CD14-positive monocyte (primary cell): ENCODE measurements around the gene SMARCC1. TPM values are rescaled to one million over a fixed set of nuclear protein-coding genes. Genes with fewer than 3 reads are reported as not detected.

Experiments
- DNase-seq, 3 donors: peaks; one replicate each; pipeline ENCODE4 v3.0.0-alpha.2; 2011 to 2022
- H2AFZ ChIP-seq: 2 replicates; pipeline ENCODE4 v1.6.0; 2012; ENCODE audit warnings: mild to moderate bottlenecking, low read depth, low read length, inconsistent platforms; ENCODE audit not compliant: insufficient read depth, poor library complexity, severe bottlenecking
- H3K27ac ChIP-seq, 2 donors: 1 replicate in 1 of 2; 2 replicates in 1 of 2; pipeline ENCODE4 v1.5.1; 2012 to 2013; ENCODE audit warnings: low read length in 2 of 2, control low read depth in 1 of 2, inconsistent platforms in 1 of 2, low read depth in 1 of 2, mild to moderate bottlenecking in 1 of 2
- H3K27me3 ChIP-seq, 2 donors: one replicate each; pipeline versions ENCODE4 v1.6.0 to v1.6.1; 2011 to 2013; ENCODE audit warnings: low read length in 2 of 2; ENCODE audit not compliant: control insufficient read depth in 2 of 2, insufficient read depth in 2 of 2
- H3K36me3 ChIP-seq, 2 donors: replicated peaks in 1 of 2; 1 replicate in 1 of 2; 2 replicates in 1 of 2; pipeline versions ENCODE4 v1.5.1 to v1.6.1; 2012 to 2013; ENCODE audit warnings: low read length in 2 of 2, control low read depth in 1 of 2, inconsistent platforms in 1 of 2, mild to moderate bottlenecking in 1 of 2; ENCODE audit not compliant: insufficient read depth in 2 of 2, control insufficient read depth in 1 of 2
- H3K4me1 ChIP-seq, 2 donors: 1 replicate in 1 of 2; 2 replicates in 1 of 2; pipeline versions ENCODE4 v1.5.1 to v1.6.1; 2012 to 2013; ENCODE audit warnings: low read length in 2 of 2, control low read depth in 1 of 2, inconsistent platforms in 1 of 2, mild to moderate bottlenecking in 1 of 2, moderate library complexity in 1 of 2; ENCODE audit not compliant: insufficient read depth in 2 of 2, control insufficient read depth in 1 of 2
- H3K4me2 ChIP-seq: replicated peaks from 2 replicates; pipeline ENCODE3; 2012; ENCODE audit warnings: low read length, moderate library complexity, mild to moderate bottlenecking; ENCODE audit not compliant: poor library complexity, severe bottlenecking; ENCODE audit errors: extremely low read depth
- H3K4me3 ChIP-seq, 3 experiments: fragments of 200-600 bp in 1 of 3; sonication (generic) in 1 of 3; replicated peaks in 1 of 3; 1 replicate in 2 of 3; 2 replicates in 1 of 3; pipeline ENCODE4 v1.5.1; 2011 to 2013; ENCODE audit warnings: low read length in 3 of 3, mild to moderate bottlenecking in 3 of 3, control low read depth in 2 of 3, low read depth in 2 of 3, inconsistent platforms in 1 of 3, moderate library complexity in 1 of 3
- H3K79me2 ChIP-seq: 2 replicates; pipeline ENCODE4 v1.6.0; 2012; ENCODE audit warnings: mild to moderate bottlenecking, control low read depth, inconsistent platforms, low read length, moderate library complexity; ENCODE audit not compliant: insufficient read depth
- H3K9ac ChIP-seq: 2 replicates; pipeline ENCODE4 v1.6.0; 2017; ENCODE audit warnings: low read length, mild to moderate bottlenecking; ENCODE audit not compliant: insufficient read depth, poor library complexity, severe bottlenecking
- H3K9me3 ChIP-seq, 2 donors: replicated peaks in 1 of 2; 1 replicate in 1 of 2; 2 replicates in 1 of 2; pipeline versions ENCODE4 v1.5.1 to v1.6.1; 2012 to 2013; ENCODE audit warnings: low read length in 2 of 2, control low read depth in 1 of 2; ENCODE audit not compliant: control insufficient read depth in 1 of 2, insufficient read depth in 1 of 2
- H4K20me1 ChIP-seq: 2 replicates; pipeline ENCODE4 v1.6.0; 2012; ENCODE audit warnings: mild to moderate bottlenecking, low read length, control low read depth, moderate library complexity; ENCODE audit not compliant: insufficient read depth
- H3K27ac Mint-ChIP-seq, 7 donors: one replicate each; pipeline ENCODE4 v1.8.0; 2020; ENCODE audit warnings: mild to moderate bottlenecking in 7 of 7, mixed read lengths in 7 of 7, moderate library complexity in 6 of 7, inconsistent platforms in 2 of 7
- H3K27me3 Mint-ChIP-seq, 3 donors: one replicate each; pipeline ENCODE4 v1.8.0; 2021 to 2022; ENCODE audit warnings: low read depth in 3 of 3, mild to moderate bottlenecking in 3 of 3, mixed read lengths in 3 of 3, moderate library complexity in 3 of 3, inconsistent platforms in 1 of 3
- H3K36me3 Mint-ChIP-seq, 2 donors: one replicate each; pipeline ENCODE4 v1.8.0; 2020; ENCODE audit warnings: mixed read lengths in 2 of 2, inconsistent platforms in 1 of 2, mild to moderate bottlenecking in 1 of 2
- H3K4me1 Mint-ChIP-seq: one replicate; pipeline ENCODE4 v1.8.0; 2020; ENCODE audit warnings: mild to moderate bottlenecking, mixed read lengths
- H3K4me3 Mint-ChIP-seq, 2 donors: one replicate each; pipeline ENCODE4 v1.8.0; 2020; ENCODE audit warnings: mild to moderate bottlenecking in 2 of 2, mixed read lengths in 2 of 2, moderate library complexity in 1 of 2
- H3K9me3 Mint-ChIP-seq, 7 donors: one replicate each; pipeline ENCODE4 v1.8.0; 2020 to 2022; ENCODE audit warnings: mixed read lengths in 7 of 7, mild to moderate bottlenecking in 6 of 7, moderate library complexity in 6 of 7, inconsistent platforms in 2 of 7
- CTCF ChIP-seq: fragments of 200-600 bp; IDR thresholded peaks from one replicate; pipeline ENCODE4 v1.8.0; 2022; ENCODE audit warnings: antibody characterized with exemption, mild to moderate bottlenecking
- WGBS: methylation state at CpG from one replicate; pipeline ENCODE4 v1.1.5; 2013; ENCODE audit warnings: missing lambda C conversion rate; ENCODE audit not compliant: insufficient coverage; 5-methylcytosine and 5-hydroxymethylcytosine counted together
- intact Hi-C, 2 donors: fragments of 100-400 bp; cut with micrococcal nuclease; formaldehyde crosslinking; loops; one replicate each; pipeline versions ENCODE4 v1.15.0 to v1.15.1; 2023
- polyA plus RNA-seq, 3 donors: library from polyadenylated mRNA; depleted of rRNA in 1 of 3; unstranded in 2 of 3; stranded (reverse) in 1 of 3; fragments of 300-500 nt in 2 of 3; fragments of >200 nt in 1 of 3; fragmentation: Illumina TruSeq in 2 of 3; gene quantifications; 1 replicate in 2 of 3; 2 replicates in 1 of 3; pipeline ENCODE4 v1.2.3, GENCODE V29; 2012 to 2021

The SMARCC1 gene
- polyA plus RNA-seq, 3 donors = 8.8 to 33.5 (median 20.5) TPM

GRCh38 chr3:47541583-47542108 is 240.0 kb downstream of the SMARCC1 start:
- H3K9me3 Mint-ChIP-seq = peaks cover 0 to 3% (median 0%) of the 10 kb centered on the region in 7 donors

GRCh38 chr3:47540281-47540680 is 241.4 kb downstream of the SMARCC1 start:
- Histone ChIP-seq H3K4me3 (no peak overlapping the region), H3K36me3 (no peaks in the 10 kb centered on the region), H3K9me3 (no peaks in the 10 kb centered on the region), H3K27ac (no peak overlapping the region), H4K20me1 (no peaks in the 10 kb centered on the region), H3K4me2 (no peak overlapping the region), H3K4me1 (no peaks in the 10 kb centered on the region), H3K79me2 (no peaks in the 10 kb centered on the region), H3K9ac (no peak overlapping the region), H3K27me3 (no peaks in the 10 kb centered on the region), H2AFZ (no peak overlapping the region)
- Mint-ChIP-seq H3K36me3 (no peaks in the 10 kb centered on the region), H3K9me3 (peaks cover 0 to 3% (median 0%) of the 10 kb centered on the region in 7 donors), H3K4me3 (no peak overlapping the region), H3K27me3 (peaks cover 2 to 5% (median 4%) of the 10 kb centered on the region in 3 donors), H3K4me1 (no peaks in the 10 kb centered on the region), H3K27ac (no peak overlapping the region)
- WGBS = 100% methylated on average over 1 of the region's 4 CpGs
- no peak for DNase-seq
- TF ChIP-seq CTCF = no peak
- intact Hi-C loops = no loop called here

More at GRCh38 chr3:47541583-47542108, 240.0 kb downstream of the SMARCC1 start:
- Mint-ChIP-seq H3K4me1 (no peaks in the 10 kb centered on the region), H3K27me3 (peaks cover 0 to 7% (median 4%) of the 10 kb centered on the region in 3 donors), H3K4me3 (no peak overlapping the region), H3K36me3 (no peaks in the 10 kb centered on the region), H3K27ac (no peak overlapping the region)
- H3K27me3 ChIP-seq = no peaks in the 10 kb centered on the region
- H3K4me3 ChIP-seq = no peak overlapping the region
- intact Hi-C loops = no loop called here
- H4K20me1 ChIP-seq = no peaks in the 10 kb centered on the region
- no peak overlapping the region for H3K27ac ChIP-seq
- WGBS = 33% methylated on average over 3 of the region's 6 CpGs
- no peaks in the 10 kb centered on the region for H3K79me2 ChIP-seq
- H3K4me2 ChIP-seq = no peak overlapping the region
- H3K36me3 ChIP-seq = no peaks in the 10 kb centered on the region
- no peak for TF ChIP-seq CTCF
- DNase-seq = no peak
- H3K9ac ChIP-seq = no peak overlapping the region
- no peaks in the 10 kb centered on the region for H3K9me3 ChIP-seq
- no peak overlapping the region for H2AFZ ChIP-seq
- H3K4me1 ChIP-seq = no peaks in the 10 kb centered on the region
